GM18870 (cell line): ENCODE results near the gene CAPZA3.
"Not testable (repeated sequence)": the region's sequence is repeated elsewhere in the genome, so short reads cannot be mapped to it uniquely, and the experiment has no call there.

Experiments used
- ATAC-seq: cut with Tn5 transposase; IDR thresholded peaks from one replicate; pipeline ENCODE4 v1.9.1; 2021; ENCODE audit warnings: moderate library complexity; ENCODE audit not compliant: unreplicated experiment

The CAPZA3 gene

DNA sequence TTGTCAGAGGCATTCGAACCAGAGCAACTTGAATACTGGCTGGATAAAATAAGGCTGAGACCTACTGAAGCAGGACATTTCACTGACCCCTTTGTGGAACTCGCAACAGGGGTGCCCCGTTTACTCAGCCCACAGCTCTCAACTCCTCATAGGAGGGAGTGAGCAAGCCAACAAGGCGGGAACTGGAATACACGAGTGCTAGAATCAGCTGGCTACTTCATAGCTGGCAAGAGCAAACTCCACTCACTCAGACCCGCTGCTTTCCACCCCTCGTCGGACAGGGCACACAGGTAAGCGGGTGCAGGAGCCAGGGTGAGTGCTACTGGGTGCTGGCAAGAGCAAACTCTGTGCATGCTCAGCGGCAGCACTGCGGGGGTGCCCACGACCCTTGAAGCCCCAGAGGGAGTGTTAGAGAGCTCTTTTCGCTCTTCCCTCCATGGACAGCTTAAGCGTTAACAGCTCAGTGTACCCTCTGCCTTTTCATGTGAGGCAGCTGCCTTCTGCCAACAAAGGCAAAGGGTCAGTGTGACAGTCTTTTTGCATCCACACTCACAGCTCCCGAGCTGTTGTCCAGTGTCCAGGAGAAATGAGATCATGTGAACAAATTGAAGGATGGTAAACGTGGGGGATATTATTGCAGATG, 15.7 kb downstream of the CAPZA3 start:
- ATAC-seq, result no peak

DNA sequence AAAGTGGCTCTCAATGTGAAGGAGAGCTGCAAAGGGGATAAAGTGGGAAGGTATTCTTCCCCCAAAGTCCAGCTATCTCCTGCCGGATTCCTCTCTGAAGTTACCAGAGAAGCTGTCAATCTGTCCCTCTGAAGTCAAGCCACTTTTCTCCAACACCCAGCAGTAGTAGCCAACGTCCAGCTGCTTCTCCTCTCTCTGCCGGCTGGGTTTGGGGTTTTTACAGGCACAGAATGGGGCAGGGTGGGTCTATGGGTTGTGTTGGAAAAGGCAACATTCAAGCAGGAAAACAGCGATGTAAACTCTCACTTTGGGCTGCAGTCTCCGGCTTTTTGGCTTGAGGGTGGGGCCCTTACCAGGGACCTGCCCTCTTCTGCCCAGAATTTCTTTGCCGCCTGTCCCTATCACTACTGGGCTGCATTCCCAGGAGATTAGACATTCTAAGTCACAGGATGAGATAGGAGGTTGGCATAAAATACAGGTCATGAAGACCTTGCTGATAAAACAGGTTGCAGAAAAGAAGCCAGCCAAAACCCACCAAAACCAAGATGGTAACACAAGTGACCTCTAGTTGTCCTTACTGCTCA, 16.3 kb downstream of the CAPZA3 start:
- ATAC-seq, result no peak

DNA sequence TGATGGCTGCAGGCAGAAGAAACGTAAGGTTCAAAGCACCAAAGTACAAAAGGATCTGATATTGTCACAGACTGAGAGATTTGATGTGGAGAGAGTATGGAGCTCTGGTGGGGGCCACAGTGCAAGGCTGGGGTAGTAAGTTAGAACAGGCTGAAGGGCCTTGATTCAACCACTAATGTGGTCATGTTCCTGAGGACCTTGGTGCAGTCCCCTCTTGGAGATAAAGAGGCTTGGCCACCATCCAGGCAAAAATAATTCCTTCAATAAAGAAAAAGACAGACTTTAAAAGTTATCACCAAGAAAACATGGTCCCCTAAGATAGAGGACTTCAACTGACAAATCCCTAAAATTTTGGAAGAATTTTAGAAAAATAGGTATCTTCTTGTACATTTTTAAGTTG, 17.4 kb downstream of the CAPZA3 start:
- no peak for ATAC-seq

DNA sequence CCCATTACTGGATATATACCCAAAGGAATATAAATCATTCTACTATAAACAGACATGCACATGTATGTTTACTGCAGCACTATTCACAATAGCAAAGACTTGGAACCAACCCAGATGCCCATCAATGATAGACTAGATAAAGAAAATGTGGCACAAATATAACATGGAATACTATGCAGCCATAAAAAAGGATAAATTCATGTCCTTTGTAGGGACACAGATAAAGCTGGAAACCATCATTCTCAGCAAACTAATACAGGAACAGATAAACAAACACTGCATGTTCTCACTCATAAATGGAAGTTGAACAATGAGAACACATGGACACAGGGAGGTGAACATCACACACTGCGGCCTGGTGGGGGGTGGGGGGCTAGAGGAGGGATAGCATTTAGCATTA, 28.6 kb downstream of the CAPZA3 start:
- ATAC-seq, result not testable (repeated sequence)

DNA sequence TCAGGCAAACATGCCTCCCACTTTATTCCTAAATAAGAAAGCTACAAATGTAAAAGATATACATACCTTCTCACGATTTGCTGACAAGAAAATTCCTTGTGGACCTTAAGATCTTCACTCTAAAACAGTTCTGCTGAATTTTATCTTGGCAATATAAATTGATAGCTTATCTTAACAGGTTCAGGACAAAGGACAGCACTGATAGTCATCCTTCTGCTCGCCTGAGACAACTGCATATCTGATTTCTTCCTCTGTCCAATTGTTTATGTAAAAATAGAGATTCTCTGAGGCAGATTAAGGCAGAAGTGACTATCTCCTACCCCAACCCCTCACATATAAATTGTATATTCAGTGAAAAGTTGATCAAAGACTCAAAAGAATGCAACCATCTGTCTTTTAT, 44.9 kb downstream of the CAPZA3 start:
- no peak for ATAC-seq

DNA sequence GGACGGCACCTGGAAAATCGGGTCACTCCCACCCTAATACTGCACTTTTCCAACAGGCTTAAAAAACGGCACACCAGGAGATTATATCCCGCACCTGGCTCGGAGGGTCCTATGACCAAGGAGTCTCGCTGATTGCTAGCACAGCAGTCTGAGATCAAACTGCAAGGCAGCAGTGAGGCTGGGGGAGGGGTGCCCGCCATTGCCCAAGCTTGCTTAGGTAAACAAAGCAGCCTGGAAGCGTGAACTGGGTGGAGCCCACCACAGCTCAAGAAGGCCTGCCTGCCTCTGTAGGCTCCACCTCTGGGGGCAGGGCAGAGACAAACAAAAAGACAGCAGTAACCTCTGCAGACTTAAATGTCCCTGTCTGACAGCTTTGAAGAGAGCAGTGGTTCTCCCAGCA, 47.5 kb downstream of the CAPZA3 start:
- ATAC-seq, result not testable (repeated sequence)
